ENCODE measurements around the gene PPP6R3. TPM values are rescaled to one million over a fixed set of nuclear protein-coding genes. Genes with fewer than 3 reads are reported as not detected.

PPP6R3 gene
- total and polyA plus RNA-seq, 10 of the 15 experiments (the other 5 are each of a cell fraction or from before 2014, with no cell fraction given), result 12.4 to 123 (median 74.1) TPM

DNA sequence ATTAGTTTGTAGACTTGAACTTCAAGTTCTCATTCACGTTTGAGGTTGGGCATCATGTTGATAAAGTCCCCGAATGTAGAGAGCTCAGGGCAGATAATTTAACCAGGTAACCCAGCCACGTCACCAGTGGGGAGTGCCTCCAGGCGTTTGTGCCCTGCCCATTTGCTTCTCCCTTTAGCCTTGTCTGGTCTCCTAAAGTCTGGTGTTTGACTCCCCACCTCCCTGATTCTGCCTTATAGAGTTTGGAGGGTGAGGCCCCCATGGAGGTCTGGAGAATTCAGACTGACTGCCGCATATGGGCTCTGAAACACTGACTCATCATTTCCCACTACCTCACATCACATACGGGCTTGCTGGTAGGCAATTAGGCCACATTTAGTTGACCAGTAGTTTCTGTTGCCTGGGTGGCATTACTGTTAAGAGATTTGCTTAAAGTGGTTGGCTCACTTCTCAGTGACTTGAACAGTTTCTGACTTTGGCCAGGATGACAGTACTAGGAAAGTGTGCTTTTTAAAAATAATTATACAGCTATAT, 124.5 kb downstream of the PPP6R3 start:
- H3K4me2 ChIP-seq (ENCODE audit: control insufficient read depth, insufficient read depth), result no peak overlapping the region
- H3K79me2 ChIP-seq (ENCODE audit: control insufficient read depth, insufficient read depth, low read length), result no peaks in the 10 kb centered on the region
- ChIA-PET CTCF (interaction anchor here (0.9 to 2.5 kb wide), 13 partner anchors 8 to 1085 kb away, joined by 3 to 12 read pairs (median 5); no protein-coding TSS in a partner anchor), POLR2A (no interaction called here), SMC1A (ENCODE audit: uncharacterized antibody, unreplicated experiment) (interaction anchor here (0.9 kb wide), 2 partner anchors 11 to 258 kb away, joined by 3 read pairs; no protein-coding TSS in a partner anchor), RAD21 (ENCODE audit: unreplicated experiment) (no interaction called here)
- no TSS peak for BruUV-seq (replicated peaks)
- 82% methylated on average over 6 of the region's 6 CpGs for WGBS (ENCODE audit: insufficient coverage, insufficient replicate concordance, low lambda C conversion rate, missing lambda C conversion rate)
- H4K20me1 ChIP-seq (ENCODE audit: control insufficient read depth, insufficient read depth), result no peaks in the 10 kb centered on the region
- no peak overlapping the region for H2AFZ ChIP-seq (ENCODE audit: control insufficient read depth, low read depth, low read length)
- intact Hi-C loops (cut with micrococcal nuclease; ENCODE audit: unreplicated experiment) (loop anchor here (5.0 kb wide), 1 partner anchor 257 kb away; the partner anchor contains the start of gene CPT1A), in situ Hi-C loops (cut with MboI) (no loop called here)
- H3K9ac ChIP-seq (ENCODE audit: control insufficient read depth, insufficient read depth, low read length), result no peak overlapping the region
- H3K9me3 ChIP-seq (replicated peaks; ENCODE audit: control insufficient read depth, insufficient read depth, low read length), result no peaks in the 10 kb centered on the region
- DNase-seq (ENCODE audit: low read depth, low spot score) (no peak), ATAC-seq (no peak), FAIRE-seq (no peak)
- H3K27me3 ChIP-seq (replicated peaks in 1 of 2; ENCODE audit: control insufficient read depth in 2 of 2, insufficient read depth in 2 of 2, low read length in 1 of 2), result no peaks in the 10 kb centered on the region
- no peaks in the 10 kb centered on the region for H3K4me1 ChIP-seq (ENCODE audit: control insufficient read depth, insufficient read depth, low read length)
- no peak overlapping the region for H3K4me3 ChIP-seq
- no peak for TF ChIP-seq NR2C2 (IDR thresholded peaks at IDR 0.05; ENCODE audit: borderline replicate concordance, control insufficient read depth, insufficient read length, low read depth)
- TF ChIP-seq SMAD1 (IDR thresholded peaks at IDR 0.05; ENCODE audit: low read depth, partially characterized antibody), result no peak
- TF ChIP-seq EED (IDR thresholded peaks at IDR 0.05; ENCODE audit: low read depth), result no peak
- no peak for TF ChIP-seq ZBED1 (IDR thresholded peaks at IDR 0.05; ENCODE audit: borderline replicate concordance)
- TF ChIP-seq, protein P1, sequence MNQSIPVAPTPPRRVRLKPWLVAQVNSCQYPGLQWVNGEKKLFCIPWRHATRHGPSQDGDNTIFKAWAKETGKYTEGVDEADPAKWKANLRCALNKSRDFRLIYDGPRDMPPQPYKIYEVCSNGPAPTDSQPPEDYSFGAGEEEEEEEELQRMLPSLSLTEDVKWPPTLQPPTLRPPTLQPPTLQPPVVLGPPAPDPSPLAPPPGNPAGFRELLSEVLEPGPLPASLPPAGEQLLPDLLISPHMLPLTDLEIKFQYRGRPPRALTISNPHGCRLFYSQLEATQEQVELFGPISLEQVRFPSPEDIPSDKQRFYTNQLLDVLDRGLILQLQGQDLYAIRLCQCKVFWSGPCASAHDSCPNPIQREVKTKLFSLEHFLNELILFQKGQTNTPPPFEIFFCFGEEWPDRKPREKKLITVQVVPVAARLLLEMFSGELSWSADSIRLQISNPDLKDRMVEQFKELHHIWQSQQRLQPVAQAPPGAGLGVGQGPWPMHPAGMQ (IDR thresholded peaks at IDR 0.05; ENCODE audit: borderline replicate concordance), result no peak
- no peak for TF ChIP-seq TCF12 (IDR thresholded peaks at IDR 0.05; ENCODE audit: low read depth, low read length)
- no peak for TF ChIP-seq HDGF (IDR thresholded peaks at IDR 0.05)
- TF ChIP-seq ZNF384 (IDR thresholded peaks at IDR 0.05; ENCODE audit: borderline replicate concordance, low read depth, low read length), result no peak
- no peak for TF ChIP-seq NFIC (IDR thresholded peaks at IDR 0.05; ENCODE audit: low read depth, low read length)
- TF ChIP-seq SRF (IDR thresholded peaks at IDR 0.05; ENCODE audit: low read depth in 2 of 2, low read length in 2 of 2), result no peak
- no peak for TF ChIP-seq MTA2 (IDR thresholded peaks at IDR 0.05; ENCODE audit: low read depth)
- TF ChIP-seq, protein P2, sequence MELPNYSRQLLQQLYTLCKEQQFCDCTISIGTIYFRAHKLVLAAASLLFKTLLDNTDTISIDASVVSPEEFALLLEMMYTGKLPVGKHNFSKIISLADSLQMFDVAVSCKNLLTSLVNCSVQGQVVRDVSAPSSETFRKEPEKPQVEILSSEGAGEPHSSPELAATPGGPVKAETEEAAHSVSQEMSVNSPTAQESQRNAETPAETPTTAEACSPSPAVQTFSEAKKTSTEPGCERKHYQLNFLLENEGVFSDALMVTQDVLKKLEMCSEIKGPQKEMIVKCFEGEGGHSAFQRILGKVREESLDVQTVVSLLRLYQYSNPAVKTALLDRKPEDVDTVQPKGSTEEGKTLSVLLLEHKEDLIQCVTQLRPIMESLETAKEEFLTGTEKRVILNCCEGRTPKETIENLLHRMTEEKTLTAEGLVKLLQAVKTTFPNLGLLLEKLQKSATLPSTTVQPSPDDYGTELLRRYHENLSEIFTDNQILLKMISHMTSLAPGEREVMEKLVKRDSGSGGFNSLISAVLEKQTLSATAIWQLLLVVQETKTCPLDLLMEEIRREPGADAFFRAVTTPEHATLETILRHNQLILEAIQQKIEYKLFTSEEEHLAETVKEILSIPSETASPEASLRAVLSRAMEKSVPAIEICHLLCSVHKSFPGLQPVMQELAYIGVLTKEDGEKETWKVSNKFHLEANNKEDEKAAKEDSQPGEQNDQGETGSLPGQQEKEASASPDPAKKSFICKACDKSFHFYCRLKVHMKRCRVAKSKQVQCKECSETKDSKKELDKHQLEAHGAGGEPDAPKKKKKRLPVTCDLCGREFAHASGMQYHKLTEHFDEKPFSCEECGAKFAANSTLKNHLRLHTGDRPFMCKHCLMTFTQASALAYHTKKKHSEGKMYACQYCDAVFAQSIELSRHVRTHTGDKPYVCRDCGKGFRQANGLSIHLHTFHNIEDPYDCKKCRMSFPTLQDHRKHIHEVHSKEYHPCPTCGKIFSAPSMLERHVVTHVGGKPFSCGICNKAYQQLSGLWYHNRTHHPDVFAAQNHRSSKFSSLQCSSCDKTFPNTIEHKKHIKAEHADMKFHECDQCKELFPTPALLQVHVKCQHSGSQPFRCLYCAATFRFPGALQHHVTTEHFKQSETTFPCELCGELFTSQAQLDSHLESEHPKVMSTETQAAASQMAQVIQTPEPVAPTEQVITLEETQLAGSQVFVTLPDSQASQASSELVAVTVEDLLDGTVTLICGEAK (IDR thresholded peaks at IDR 0.05; ENCODE audit: borderline replicate concordance), result no peak
- no peak for TF ChIP-seq BHLHE40 (IDR thresholded peaks at IDR 0.05; ENCODE audit: borderline replicate concordance in 1 of 2, low read depth in 2 of 2, low read length in 1 of 2)
- no peak for TF ChIP-seq ZNF217 (IDR thresholded peaks at IDR 0.05)
- TF ChIP-seq ASH2L (IDR thresholded peaks at IDR 0.05; ENCODE audit: borderline replicate concordance, low read depth), result no peak
- H3K36me3 ChIP-seq (ENCODE audit: control insufficient read depth in 2 of 2, insufficient read depth in 2 of 2, low read length in 1 of 2), result peaks cover 19 to 23% of the 10 kb centered on the region in 2 experiments
- H3K27ac ChIP-seq (ENCODE audit: control insufficient read depth, insufficient read depth), result no peak overlapping the region
